ENCODE results near the gene LGR6.

GRCh38 chr1:202243006-202243405 is 49.4 kb downstream of the LGR6 start:
- no peak for TF ChIP-seq CTCF (IDR thresholded peaks at IDR 0.05; ENCODE audit: low read depth, low read length)
- TF ChIP-seq POLR2A (IDR thresholded peaks at IDR 0.05; ENCODE audit: extremely low read depth, insufficient read length) = no peak
- no peak for TF ChIP-seq MAX (IDR thresholded peaks at IDR 0.05; ENCODE audit: low read depth, low read length)

All from NB4 (cell line).